ENCODE measurements around the gene SCYGR6.
A peak's percentile ranks its signal among the peaks of the same experiment; 100 is the strongest.
"Not testable (repeated sequence)": the region's sequence is repeated elsewhere in the genome, so short reads cannot be mapped to it uniquely, and the experiment has no call there.

Gene SCYGR6, protein sequence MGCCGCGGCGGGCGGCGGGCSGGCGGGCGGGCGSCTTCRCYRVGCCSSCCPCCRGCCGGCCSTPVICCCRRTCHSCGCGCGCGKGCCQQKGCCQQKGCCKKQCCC

DNA sequence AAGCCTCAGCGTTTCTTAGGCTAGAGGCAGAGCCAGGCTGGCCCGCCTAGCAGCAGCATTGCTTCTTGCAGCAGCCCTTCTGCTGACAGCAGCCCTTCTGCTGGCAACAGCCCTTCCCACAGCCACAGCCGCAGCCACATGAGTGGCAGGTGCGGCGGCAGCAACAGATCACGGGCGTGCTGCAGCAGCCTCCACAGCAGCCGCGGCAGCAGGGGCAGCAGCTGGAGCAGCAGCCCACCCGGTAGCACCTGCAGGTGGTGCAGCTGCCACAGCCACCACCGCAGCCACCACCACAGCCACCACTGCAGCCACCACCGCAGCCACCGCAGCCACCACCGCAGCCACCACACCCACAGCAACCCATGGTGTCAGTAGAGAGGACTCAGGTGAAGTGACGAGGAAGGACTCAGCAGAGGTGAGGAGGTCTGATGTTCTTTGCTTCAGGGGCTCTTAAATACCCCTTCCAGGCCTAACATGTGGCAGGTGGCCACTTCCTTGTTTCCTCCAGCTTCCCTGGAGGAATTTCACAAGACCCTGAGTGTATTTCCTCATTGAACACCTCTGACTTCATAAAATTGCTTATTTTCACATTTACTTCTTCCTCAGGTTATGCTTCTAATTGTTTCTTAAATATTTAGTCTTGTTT, at the start of gene SCYGR6:
SCYGR6 (minus strand) TSS at position 364 of the 646 bp plus-strand sequence; CDS start at position 364, 0 bp downstream.
- DNase-seq: no peak

DNA sequence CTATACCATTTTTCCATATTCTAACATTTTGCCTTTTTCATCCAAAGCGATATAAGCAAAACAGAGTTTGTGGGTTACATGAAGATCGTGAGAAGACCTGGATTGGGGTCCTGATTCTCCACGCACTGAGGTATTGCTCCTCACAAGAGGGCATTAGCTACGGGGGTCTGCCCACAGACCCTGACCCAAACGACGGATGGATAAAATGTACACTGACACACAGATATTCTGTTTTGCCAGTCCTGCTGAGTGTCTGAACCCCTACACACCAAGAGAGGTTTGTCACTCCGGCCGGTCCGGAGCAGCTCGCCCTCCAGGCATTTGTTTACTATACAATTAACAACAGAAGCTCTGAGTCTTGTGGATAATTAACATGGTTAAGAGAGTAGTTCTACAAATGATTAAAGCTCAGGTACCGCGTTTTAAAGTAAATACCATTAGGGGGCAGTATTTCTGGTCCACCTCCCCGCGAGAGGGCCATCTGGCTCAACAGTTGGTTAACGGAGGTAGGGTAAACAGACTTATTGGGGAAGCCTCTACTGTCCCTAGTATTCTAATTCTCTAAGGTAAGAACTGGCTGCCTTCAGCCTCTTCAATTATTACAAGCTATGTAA, 49.6 kb upstream of the SCYGR6 start:
- no peak for DNase-seq

DNA sequence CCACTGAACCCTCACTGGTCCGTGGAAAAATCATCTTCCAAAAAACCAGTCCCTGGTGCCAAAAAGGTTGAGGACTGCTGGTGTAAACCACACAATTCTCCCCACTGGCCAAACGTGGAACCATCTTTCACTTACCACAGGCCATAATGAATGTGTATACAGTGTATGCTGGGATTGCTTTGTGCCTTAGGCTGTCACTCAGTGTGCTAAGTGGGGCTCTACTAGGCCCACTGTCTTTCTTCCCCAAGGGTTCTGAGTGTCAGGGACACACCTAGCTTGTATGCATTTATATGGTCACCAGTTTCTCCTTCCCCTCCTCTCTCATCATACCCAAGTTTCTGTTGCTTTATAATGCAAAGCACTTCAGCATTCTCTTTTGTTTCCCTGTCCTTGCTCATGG, 48.4 kb upstream of the SCYGR6 start:
- no peak for DNase-seq

DNA sequence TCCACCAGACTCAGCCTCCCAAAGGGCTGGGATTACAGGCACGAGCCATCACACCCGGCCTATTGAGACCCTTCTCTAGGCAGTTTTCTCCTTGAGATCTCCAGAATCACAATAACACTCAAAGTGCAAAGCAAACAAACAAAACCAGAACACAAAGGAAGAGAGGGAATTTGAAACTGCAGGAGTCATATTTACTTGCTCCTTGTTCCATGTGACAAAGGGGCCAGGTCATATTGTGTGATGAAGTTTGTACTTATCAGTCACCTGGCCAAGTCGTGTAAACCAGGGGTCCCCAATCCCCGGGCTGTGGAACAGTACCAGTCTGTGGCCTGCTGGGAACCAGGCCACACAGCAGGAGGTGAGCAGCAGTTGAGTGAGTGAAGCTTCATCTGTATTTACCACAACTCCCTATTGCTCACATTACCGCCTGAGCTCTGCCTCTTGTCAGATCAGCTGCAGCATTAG, 47.7 kb upstream of the SCYGR6 start:
- no peak for DNase-seq

DNA sequence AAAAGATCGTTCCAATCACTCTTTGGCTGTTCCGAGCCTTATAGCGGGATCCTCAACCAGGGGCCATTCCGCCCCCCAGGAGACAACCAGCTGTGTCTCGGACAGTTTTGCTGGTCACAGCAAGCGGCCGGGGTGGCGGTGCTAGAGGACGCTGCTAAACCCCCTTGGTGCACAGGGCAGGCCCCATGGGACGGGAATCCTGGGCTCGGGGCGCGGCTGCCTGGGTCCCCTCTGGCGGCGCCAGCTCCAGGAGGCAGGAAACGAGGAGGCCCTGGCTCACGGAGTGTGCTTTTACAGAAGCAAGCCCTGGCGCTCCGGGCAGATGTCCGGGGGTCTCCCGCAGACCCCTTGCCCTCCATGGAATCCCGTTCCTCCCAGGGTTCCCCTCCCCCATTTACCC, 43.3 kb upstream of the SCYGR6 start:
- DNase-seq: no peak

DNA sequence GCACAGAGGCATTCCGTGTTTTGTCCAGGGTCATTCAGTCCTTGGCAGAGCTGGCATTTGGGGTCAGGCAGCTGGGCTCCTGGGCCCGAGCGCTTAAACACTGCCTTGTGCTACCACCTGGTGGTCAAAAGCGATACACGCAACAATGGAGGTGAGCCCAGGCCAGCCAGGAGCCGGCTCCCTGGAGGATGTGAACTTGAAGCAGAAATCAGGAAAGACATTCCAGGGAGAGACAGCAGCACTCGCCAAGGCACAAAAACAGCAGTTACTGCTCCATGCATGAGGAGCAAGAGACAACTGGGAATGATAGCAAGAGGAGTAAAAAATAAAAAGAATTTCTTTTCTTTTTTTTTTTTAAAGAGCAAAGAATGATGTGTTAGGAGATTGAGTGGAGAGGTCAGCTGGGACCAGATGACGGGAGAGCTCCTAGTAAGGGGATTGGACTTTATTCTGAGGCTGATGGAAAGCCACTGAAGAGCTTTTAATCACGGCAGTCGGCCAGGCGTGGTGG, 41.9 kb upstream of the SCYGR6 start:
- peak; percentile 49 to 52 for DNase-seq

DNA sequence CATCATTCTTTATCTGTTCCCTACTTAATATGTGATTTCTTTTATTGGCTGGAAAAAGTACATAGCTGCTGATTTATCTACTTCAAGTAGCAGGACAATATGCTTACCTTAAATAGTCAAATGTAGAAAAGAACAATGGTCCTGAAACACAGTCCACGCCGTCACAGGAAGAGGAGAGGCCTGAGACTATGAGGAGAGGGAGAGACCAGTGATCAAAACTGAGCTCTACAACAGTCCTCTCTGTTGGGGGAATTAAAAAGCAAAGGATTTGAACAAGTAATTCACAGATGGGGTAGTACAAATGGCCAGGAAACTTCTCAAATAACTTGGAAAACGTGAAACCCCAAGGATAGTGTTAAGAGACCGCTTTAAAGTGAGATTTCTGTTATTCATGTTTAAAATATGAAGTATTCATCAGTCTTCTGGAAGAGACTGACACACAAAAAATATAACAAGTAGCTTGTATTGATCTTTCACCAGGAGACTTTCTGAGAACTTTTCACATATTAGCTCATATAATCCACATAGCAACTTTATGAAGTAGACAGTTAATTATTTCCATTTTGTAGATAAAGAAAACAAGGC, 41.3 kb upstream of the SCYGR6 start:
- no peak for DNase-seq

DNA sequence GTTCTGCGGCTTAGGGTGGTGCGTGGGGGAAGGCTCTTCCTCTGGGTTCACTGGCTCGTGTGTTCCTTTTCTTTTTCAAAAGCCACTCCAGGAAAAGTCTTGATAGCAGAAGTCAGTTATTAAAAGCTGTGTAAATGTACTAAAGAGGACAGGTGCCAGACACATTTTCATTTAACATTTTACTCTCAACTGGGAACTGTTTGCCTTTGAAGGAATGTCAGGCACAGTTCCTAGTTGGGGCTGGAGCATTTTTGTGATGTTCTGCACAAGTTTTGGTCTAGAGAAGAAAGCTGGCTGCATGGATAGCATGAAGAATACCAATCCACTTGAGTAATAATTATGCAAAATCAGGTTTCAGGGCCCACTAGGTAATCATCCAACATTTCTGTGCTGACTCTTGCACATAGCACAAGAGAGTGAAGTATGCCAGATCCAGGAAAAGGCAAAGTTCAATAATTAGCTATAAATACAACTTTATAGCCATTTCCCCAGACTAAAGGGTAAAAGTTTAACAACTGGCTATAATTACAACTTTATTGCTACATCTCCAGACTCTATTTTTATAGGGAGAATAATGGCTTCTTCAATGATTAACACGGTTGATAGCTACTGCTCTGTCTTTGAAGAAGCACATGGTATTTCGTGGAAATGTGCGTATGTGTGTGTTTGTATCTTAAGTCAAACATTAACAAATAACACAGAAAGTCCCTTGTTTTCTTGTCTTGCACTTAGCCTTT, 37.4 kb upstream of the SCYGR6 start:
- DNase-seq: no peak

DNA sequence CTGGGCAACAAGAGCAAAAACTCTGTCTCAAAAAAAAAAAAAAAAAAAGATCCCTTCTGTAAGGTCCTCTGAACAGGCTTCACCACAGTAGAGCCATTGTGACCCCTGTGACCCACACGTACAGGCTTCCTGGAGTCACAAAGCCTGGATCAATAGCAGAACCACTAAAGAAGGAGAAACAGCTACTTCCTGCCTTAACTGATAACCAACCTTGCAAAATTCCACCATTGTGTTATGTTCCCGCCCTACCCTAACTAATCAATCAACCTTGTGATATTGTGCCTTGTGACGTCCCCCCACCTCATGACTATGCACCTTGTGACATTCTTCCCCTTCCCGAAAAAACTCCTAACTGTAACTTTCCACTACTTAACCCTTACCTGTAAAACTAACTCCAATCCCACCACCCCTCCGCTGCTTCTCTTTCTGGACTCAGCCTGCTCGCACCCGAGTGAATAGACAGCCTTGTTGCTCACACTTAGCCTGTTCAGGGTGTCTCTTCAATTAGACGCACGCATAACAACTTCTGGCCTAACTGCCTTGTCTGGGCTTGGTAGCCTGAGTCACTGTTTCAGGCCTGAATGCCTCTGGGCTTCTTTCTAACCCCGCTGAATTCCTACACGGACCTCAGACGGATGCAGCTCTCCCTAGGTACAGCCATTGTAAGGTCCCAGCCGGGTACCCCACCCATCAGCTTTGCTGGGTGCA, 35.0 kb upstream of the SCYGR6 start:
- no peak for DNase-seq

DNA sequence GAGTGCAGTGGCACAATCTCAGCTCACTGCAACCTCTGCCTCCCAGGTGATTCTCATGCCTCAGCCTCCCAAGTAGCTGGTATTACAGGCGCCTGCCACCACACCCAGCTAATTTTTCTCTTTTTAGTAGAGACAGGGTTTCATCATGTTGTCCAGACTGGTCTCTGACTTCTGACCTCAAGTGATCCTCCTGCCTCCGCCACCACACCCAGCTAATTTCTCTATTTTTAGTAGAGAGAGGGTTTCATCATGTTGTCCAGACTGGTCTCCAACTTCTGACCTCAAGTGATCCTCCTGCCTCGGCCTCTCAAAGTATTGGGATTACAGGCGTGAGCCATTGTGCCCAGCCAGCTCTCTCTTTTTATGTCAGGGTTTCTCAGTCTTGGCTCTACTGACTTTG, 31.7 kb upstream of the SCYGR6 start:
- DNase-seq: not testable (repeated sequence)

DNA sequence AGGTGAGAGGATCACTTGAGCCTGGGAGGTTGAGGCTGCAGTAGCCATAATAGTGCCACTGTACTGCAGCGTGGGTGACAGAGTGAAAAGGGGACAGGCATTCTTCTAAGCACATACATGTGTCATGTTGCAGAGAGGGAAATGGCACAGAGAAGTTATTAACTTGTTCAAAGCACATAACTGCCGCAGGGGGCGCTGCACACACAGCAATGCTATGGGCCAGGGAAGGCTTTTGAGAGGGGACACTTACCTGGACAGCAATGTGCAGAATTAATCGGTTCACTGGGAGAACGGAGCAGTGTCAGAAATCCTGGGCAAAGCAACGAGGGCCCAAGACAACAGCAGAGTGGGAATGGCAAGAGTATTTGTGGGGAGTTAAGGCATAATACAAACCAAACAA, 23.5 kb upstream of the SCYGR6 start:
- DNase-seq: no peak

DNA sequence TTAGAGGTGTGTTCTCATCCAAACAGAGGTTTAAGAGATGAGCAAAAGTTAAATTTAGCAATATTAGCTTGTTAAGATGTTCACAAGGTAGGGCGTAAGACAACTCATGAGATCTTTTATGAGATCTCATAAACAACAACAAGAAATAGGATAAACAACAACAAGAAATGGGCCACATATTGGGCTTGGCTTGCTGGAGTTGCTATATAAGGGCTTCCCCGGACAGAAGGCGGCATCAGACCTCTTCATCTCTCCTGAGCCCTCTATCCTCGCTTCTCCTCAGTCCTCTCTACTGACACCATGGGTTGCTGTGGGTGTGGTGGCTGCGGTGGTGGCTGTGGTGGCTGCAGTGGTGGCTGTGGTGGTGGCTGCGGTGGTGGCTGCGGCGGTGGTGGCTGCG, 21.0 kb upstream of the SCYGR6 start, which contains the start of gene SCYGR8:
SCYGR8 (plus strand) TSS at position 301 of the 400 bp plus-strand sequence; CDS start at position 301, 0 bp downstream.
- no peak for DNase-seq

DNA sequence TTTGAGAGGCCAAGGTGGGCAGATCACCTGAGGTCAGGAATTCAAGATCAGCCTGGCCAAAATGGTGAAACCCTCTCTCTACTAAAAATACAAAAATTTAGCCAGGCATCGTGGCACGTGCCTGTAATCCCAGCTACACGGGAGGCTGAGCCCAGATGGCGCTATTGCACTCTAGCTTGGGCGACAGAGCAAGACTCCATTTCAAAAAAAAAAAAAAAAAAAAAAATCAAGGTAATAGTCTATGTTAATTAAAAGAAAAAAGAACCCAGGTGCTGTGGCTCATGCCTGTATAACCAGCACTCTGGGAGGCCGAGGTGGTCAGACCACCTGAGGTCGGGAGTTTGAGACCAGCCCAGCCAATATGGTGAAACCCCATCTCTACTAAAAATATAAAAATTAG, 16.1 kb upstream of the SCYGR6 start:
- not testable (repeated sequence) for DNase-seq

DNA sequence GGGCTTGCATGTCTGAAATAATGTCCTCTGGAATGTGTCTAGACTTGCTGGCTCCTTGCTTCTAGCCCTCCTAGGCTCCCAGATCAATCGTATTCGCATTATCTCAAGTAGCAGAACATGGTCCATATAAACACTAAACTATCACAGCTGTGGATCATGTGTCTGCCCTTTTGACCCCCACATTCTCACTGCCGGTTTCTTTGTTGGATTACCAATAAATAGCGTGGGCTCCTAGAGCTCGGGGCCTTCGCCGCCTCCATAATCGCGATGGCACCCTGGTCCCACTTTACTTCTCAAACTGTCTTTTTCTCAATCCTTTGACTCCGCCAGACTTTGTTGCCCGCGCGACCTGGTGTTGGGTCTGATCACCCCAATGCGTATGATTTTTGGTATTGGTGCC, 14.8 kb upstream of the SCYGR6 start:
- DNase-seq: no peak

DNA sequence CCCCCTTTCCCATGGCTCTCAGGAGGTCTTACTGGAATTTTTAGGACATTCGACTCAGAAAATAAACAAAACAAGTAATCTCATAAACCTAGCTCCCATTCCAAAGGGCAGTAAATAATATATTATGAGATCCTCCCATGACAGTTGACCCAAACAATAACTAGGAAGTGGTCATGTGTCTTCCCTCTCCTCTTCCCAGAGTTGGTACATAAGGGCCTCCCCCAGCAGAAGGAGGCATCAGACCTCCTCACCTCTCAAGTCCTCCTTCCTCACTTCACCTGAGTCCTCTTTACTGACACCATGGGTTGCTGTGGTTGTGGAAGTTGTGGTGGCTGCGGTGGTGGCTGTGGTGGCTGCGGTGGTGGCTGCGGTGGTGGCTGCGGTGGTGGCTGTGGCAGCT, 3.5 kb upstream of the SCYGR6 start, which contains the start of gene SCYGR7:
SCYGR7 (plus strand) TSS at position 301 of the 400 bp plus-strand sequence; CDS start at position 301, 0 bp downstream.
- no peak for DNase-seq

DNA sequence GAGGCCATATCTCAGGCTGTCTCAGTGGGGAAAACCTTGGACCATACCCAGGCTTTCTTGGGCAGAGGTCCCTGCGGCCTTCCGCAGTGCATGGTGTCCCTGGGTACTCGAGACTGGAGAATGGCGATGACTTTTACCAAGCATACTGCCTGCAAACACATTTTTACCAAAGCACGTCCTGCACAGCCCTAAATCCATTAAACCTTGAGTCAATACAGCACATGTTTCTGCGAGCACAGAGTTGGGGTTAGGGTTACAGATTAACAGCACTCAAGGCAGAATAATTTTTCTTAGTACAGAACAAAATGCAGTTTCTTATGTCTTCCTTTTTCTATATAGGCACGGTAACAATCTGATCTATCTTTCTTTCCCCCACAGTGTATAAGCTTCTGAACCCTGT, 1.7 kb downstream of the SCYGR6 start:
- not testable (repeated sequence) for DNase-seq

DNA sequence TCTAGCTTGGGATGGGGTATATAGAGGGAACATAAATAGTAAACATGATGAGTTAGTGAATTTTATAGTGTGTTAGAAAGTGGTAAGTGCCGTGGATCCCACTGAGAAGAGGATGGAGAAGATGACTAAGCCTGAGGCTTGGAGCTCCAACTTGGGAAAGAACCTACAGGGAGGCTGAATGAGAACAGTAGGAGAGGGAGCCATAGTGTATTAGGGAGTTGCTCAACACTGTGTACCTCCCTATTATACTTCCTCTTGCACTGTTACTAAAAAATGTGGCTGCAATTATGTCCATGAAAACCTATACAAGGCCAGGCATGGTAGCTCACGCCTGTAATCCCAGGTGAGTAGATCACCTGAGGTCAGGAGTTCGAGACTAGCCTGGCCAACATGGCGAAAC, 3.9 kb downstream of the SCYGR6 start:
- DNase-seq: no peak

DNA sequence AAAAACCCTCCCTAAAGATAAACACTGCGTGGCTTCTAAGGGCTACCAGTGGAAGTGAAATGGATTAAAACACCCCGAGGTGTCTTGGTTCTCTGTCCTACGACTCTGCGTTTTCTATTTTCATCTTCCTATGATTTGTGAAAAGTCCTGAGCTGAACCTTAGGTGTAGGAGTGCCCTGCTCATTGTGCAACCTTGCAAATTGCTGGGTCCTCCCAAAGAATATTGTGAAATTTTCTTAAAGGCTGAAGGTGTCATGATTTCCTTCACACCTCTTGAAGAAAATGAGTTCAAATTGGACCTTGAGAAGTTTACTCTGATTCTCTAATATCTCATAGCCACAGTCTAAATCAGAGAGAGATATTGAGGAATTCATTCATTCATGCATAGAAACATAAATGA, 4.9 kb downstream of the SCYGR6 start:
- no peak for DNase-seq

DNA sequence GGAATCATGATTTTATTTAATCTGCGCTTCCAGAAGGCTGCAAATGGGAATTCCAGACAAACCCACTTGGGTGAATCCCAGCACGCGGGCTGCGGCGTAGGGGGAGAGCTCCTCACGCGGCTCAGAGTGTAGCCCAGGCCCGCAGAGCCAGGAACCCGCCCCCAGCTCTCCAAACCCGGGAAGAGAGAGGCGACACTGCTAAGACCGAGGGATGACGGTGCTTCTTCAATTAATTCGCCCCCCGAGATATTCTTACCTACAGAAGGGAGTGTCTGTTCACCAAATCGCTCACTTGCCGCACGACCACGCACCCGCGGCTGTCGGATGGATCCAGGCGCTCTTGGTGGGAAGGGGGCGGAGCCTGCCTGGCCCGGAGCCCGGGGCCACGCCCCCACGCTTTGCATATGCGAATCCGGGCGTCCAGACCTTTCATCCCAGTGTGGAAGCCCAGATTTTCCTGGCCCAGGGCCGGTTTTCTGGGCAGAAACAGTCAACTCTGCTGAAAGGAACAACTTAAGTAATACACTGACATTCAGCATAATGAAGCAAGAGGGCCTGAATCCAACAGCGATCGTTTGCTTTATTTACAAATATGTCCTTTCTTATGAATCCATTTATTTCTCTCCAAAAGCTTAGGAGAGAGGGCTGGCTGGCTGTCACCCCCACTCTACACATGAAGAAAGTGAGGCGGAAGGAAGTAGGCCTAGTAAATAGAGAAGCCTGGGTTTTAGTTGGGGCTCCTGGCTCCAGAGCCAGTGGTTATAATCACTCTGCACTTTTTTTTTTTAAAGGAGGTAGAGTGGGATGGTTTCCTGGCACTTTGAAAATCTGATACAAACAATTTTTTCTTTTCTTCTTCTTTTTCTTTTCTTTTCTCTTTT, 6.6 kb downstream of the SCYGR6 start, which contains the start of gene SLC19A3:
SLC19A3 (minus strand) TSS at position 342 of the 881 bp plus-strand sequence. CDS start 15,710 bp downstream, outside the sequence.
- DNase-seq: no peak

DNA sequence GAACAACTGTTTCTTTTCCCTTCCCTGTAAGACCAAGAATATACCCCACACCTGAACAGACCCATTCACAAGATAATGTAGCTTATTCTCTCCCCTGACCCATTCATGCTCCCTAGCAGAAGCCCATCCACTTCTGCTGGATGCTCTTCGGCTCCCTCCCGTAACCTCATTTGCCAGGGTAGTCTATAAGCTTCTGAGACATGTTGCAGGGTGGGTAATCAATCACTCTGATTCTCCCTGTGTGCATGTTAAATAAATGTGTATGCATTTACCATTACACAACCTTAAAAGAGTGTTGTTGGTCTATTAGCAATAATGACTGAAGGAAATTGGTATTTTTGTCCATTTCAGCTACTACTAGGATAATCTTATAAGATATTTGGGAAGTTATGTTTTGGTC, 8.1 kb downstream of the SCYGR6 start:
- no peak for DNase-seq

DNA sequence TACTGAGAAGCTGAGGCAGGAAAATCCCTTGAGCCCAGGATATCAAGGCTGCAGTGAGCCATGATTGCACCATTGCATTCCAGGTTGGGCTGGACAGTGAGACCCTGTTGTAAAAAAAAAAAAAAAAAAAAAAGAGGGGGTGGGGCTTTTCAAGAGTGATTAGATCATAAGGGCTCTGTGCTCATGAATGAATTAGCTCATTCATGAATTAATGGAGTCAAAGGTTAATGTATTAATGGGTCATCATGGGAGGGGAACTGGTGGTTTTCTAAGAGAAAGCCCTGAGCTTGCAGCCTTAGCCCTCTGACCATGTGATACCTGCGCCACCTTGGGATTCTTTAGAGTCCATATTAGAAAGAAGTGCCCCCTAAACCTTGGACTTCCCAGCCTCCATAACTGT, 11.3 kb downstream of the SCYGR6 start:
- DNase-seq: no peak
